ENCODE data around the gene CTNNA1. TPM values are rescaled to one million over a fixed set of nuclear protein-coding genes. Genes with fewer than 3 reads are reported as not detected.

Gene CTNNA1
- total and polyA plus RNA-seq, 8 donors, result 53.9 to 193 (median 108) TPM

DNA sequence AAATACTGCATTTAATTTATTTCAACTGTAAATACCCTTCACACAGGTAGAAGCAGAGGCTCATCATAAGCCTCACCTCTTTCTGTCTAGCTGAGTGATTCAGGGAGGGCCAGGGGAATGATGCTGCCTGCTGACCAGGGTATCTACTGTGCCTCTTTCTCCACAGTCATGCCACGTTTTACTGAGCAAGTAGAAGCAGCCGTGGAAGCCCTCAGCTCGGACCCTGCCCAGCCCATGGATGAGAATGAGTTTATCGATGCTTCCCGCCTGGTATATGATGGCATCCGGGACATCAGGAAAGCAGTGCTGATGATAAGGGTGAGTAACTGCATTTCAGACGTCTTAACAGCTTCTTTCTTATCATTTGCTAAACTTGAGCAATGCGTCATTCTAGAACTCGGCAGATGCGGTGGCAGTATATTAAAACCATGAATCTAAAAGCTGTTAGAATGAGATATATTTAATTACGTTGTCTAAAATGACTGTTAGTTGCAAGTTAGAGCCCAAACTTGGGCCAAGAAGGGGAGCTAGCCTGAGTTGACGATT, 171.9 kb downstream of the CTNNA1 start:
- no peak for FAIRE-seq
- H3K4me3 ChIP-seq, result no peak overlapping the region
- no peak for DNase-seq
- H3K36me3 ChIP-seq, result peaks cover 0 to 34% (median 20%) of the 10 kb centered on the region in 3 donors
- WGBS, 2 donors, result 87 to 89% methylated on average over 12 of the region's 12 CpGs
- H3K27me3 ChIP-seq, result no peaks in the 10 kb centered on the region
- peaks cover 0 to 13% (median 13%) of the 10 kb centered on the region in 3 donors for H3K4me1 ChIP-seq
- TF ChIP-seq, protein P1, sequence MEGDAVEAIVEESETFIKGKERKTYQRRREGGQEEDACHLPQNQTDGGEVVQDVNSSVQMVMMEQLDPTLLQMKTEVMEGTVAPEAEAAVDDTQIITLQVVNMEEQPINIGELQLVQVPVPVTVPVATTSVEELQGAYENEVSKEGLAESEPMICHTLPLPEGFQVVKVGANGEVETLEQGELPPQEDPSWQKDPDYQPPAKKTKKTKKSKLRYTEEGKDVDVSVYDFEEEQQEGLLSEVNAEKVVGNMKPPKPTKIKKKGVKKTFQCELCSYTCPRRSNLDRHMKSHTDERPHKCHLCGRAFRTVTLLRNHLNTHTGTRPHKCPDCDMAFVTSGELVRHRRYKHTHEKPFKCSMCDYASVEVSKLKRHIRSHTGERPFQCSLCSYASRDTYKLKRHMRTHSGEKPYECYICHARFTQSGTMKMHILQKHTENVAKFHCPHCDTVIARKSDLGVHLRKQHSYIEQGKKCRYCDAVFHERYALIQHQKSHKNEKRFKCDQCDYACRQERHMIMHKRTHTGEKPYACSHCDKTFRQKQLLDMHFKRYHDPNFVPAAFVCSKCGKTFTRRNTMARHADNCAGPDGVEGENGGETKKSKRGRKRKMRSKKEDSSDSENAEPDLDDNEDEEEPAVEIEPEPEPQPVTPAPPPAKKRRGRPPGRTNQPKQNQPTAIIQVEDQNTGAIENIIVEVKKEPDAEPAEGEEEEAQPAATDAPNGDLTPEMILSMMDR (IDR thresholded peaks at IDR 0.05), result no peak
- H3K9me3 ChIP-seq, result no peaks in the 10 kb centered on the region
- no peak for ATAC-seq
- intact Hi-C loops (cut with DNase I), result no loop called here
- H3K27ac ChIP-seq, result no peak overlapping the region

DNA sequence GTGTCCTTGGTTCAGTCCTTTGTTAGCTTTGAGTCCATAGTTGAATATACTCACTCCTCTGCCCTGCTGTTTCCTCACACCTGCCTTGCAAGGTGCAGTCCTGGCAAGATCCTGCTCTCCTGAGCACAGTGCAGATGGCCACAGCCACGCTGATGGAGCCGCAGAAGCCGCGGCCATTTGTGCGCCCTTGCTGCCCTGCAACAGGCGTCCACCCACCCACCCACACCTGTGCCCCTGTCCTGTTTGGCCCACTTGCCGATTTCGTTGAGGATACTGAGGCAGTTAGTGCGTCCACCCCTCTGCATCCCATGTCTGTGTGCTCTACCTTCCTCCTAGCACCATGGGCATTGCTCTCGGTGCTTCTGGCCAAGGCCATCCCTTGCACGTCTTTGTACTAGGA, 173.0 kb downstream of the CTNNA1 start:
- Histone ChIP-seq H3K4me1 (peaks cover 0 to 13% (median 13%) of the 10 kb centered on the region in 3 donors), H3K36me3 (peaks cover 5 to 43% (median 31%) of the 10 kb centered on the region in 3 donors), H3K27ac (no peak overlapping the region), H3K27me3 (no peaks in the 10 kb centered on the region), H3K9me3 (no peaks in the 10 kb centered on the region), H3K4me3 (no peak overlapping the region)
- WGBS, 2 donors, result 92 to 96% methylated on average over 11 of the region's 11 CpGs
- DNase-seq, result peak in 1 of 6 donors; percentile 49
- no peak for ATAC-seq
- TF ChIP-seq, protein P1 (IDR thresholded peaks at IDR 0.05), result no peak
- intact Hi-C loops (cut with DNase I), result no loop called here
- FAIRE-seq, result no peak

DNA sequence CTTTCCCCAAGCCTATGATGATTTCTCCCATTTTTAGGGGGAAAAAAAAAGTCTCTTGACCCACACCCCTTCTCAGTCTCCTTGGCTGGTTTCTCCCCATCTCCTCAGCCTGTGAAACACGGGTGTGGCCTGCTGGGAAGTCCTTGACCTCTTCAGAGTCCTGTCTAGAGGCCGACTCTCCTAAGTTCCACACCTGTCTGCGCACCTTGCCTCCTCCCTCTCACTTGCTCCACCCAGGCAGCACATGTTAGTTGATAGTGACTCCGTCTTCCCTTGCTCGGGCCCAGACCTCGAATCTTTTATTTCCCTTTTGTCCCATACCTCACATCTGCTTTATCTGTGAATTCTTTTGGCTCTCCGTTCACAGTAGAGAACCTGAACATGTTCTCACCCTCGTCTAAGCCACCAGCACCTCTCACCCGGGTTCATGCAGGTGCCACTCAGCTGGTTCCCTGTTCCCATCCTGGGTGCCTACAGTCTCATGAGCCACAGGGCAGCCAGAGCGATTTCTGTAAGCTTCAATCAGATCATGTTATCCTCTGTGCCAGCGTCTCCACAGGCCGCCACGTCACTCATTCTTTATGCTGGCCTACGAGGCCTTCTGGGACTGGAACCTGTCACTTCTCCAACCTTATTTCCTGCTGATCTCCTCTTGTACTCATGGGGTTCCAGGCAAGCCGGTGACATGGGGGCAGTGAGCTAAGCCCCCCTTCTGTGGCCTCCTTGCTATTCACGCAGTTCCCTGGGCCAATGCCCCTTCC, 173.6 kb downstream of the CTNNA1 start:
- H3K27me3 ChIP-seq, result no peaks in the 10 kb centered on the region
- H3K4me1 ChIP-seq, result peaks cover 0 to 13% (median 13%) of the 10 kb centered on the region in 3 donors
- H3K36me3 ChIP-seq, result peaks cover 5 to 49% (median 37%) of the 10 kb centered on the region in 3 donors
- H3K9me3 ChIP-seq, result no peaks in the 10 kb centered on the region
- 69% methylated on average over 16 of the region's 16 CpGs for WGBS, 2 donors
- intact Hi-C loops (cut with DNase I), result no loop called here
- H3K4me3 ChIP-seq, result no peak overlapping the region
- DNase-seq (no peak), ATAC-seq (no peak), FAIRE-seq (no peak)
- TF ChIP-seq, protein P1 (IDR thresholded peaks at IDR 0.05), result no peak
- peak overlapping the region in 1 of 4 donors; percentile 41 for H3K27ac ChIP-seq

DNA sequence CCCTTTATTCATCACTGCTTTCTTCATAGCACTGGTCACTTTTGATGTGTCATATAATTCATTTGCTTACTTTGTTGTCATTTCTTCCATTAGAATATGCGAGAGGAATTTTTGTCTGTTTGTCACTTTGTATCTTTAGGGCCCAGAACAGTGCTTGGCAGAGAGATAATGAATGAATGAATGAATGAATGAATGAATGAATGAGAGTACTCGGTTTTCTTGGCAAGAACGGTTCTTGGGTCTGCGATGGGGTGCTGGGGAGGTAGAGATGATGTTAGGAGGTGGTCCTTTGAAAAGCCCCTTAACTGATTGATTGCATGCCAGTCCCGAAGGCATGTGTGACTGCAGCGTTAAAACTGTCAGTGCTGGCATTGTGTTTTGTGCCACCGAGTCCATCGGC, 174.3 kb downstream of the CTNNA1 start:
- ATAC-seq, result no peak
- H3K36me3 ChIP-seq, result peaks cover 5 to 55% (median 40%) of the 10 kb centered on the region in 3 donors
- DNase-seq, result no peak
- 44 to 54% methylated on average over 8 of the region's 8 CpGs for WGBS, 2 donors
- FAIRE-seq, result no peak
- TF ChIP-seq, protein P1 (IDR thresholded peaks at IDR 0.05), result no peak
- peaks cover 0 to 13% (median 13%) of the 10 kb centered on the region in 3 donors for H3K4me1 ChIP-seq
- no peak overlapping the region for H3K4me3 ChIP-seq
- intact Hi-C loops (cut with DNase I), result no loop called here
- H3K27me3 ChIP-seq, result no peaks in the 10 kb centered on the region
- no peaks in the 10 kb centered on the region for H3K9me3 ChIP-seq
- H3K27ac ChIP-seq, result peak overlapping the region in 2 of 4 donors; percentile 41 to 48

DNA sequence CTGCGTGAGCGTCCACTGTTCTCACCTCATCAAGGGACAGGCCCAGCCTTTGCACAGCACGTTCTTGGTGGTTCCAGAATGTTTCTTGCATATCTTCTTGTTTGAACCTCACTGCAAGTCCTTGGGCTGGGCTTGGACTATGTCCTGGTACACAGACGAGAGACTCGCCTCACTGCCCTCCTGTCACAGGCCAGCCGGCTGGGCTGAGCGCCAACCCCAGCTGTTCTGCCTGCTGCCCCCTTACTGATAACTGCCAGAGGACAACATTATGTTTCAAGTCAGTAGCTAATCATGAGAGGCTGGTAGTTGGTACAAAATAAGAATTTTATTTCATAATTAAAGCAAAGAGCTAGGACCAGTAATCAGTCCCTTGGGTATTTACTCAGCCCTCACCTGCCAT, 174.8 kb downstream of the CTNNA1 start:
- 26 to 31% methylated on average over 7 of the region's 7 CpGs for WGBS, 2 donors
- no peaks in the 10 kb centered on the region for H3K9me3 ChIP-seq
- H3K4me1 ChIP-seq, result peaks cover 0 to 13% (median 13%) of the 10 kb centered on the region in 3 donors
- peak; percentile 73 to 92 (median 90) for ATAC-seq
- DNase-seq, result peak; percentile 58 to 90 (median 82)
- H3K4me3 ChIP-seq, result no peak overlapping the region
- peak overlapping the region in 2 of 4 donors; percentile 41 to 48 for H3K27ac ChIP-seq
- no peaks in the 10 kb centered on the region for H3K27me3 ChIP-seq
- TF ChIP-seq, protein P1 (IDR thresholded peaks at IDR 0.05), result no peak
- peaks cover 5 to 60% (median 44%) of the 10 kb centered on the region in 3 donors for H3K36me3 ChIP-seq
- intact Hi-C loops (cut with DNase I), result no loop called here
- FAIRE-seq, result no peak

Measured in pancreas (tissue), 10 donors.